ENCODE measurements around the gene MAB21L2. TPM values are rescaled to one million over a fixed set of nuclear protein-coding genes. Genes with fewer than 3 reads are reported as not detected.

MAB21L2 gene
- total RNA-seq, 1 experiment from 2014 or later: not detected

- H4K91ac ChIP-seq (ENCODE audit: insufficient read length, low read depth, low read length): no peak overlapping the region
- no peaks in the 10 kb centered on the region for H3K23me2 ChIP-seq (ENCODE audit: insufficient read length, low read depth, low read length, poor library complexity, severe bottlenecking)
- H3K4me1 Mint-ChIP-seq: peaks cover 16 to 32% of the 10 kb centered on the region in 2 experiments
- no peak overlapping the region for H2BK15ac ChIP-seq (ENCODE audit: low read depth, low read length)
- no peak overlapping the region for H4K5ac ChIP-seq (ENCODE audit: insufficient read length, low read depth, low read length)
- no peak overlapping the region for H2BK5ac ChIP-seq (ENCODE audit: insufficient read length, low read length)
- H3K18ac ChIP-seq (ENCODE audit: insufficient read length, low read depth, low read length): no peak overlapping the region
- H3K14ac ChIP-seq (ENCODE audit: insufficient read depth, low read length): no peak overlapping the region
- H3K4me3 Mint-ChIP-seq: no peak overlapping the region
- peak overlapping the region in 1 of 3 experiments; percentile 98; a peak in 2 of 7 replicates for H3K27ac Mint-ChIP-seq
- H2AFZ ChIP-seq (ENCODE audit: low read length): no peak overlapping the region
- H3K27me3 Mint-ChIP-seq (ENCODE audit: low read depth): no peaks in the 10 kb centered on the region
- no peak overlapping the region for H3K27ac ChIP-seq (ENCODE audit: insufficient read length, low read depth, low read length)
- H3K36me3 Mint-ChIP-seq (ENCODE audit: insufficient read depth in 1 of 3, low read depth in 3 of 3): no peaks in the 10 kb centered on the region
- no peak overlapping the region for H3K56ac ChIP-seq (ENCODE audit: insufficient read length, low read depth, low read length)
- H2BK120ac ChIP-seq (ENCODE audit: low read depth, low read length, poor library complexity, severe bottlenecking): no peak overlapping the region
- no peak overlapping the region for H2AK5ac ChIP-seq (ENCODE audit: insufficient read length, low read length)
- H2BK12ac ChIP-seq (ENCODE audit: insufficient read length, low read depth, low read length): no peak overlapping the region
- no peak for TF ChIP-seq CTCF (conservative IDR thresholded peaks at IDR 0.05)
- H3K79me2 ChIP-seq (ENCODE audit: insufficient read depth, low read length): no peaks in the 10 kb centered on the region
- H2BK20ac ChIP-seq (ENCODE audit: low read depth, low read length, poor library complexity, severe bottlenecking): no peak overlapping the region
- H4K8ac ChIP-seq (replicated peaks; ENCODE audit: insufficient read length, low read depth, low read length): no peak overlapping the region
- no peaks in the 10 kb centered on the region for H3K9me3 ChIP-seq (ENCODE audit: control insufficient read depth, low read depth, low read length)
- H4K20me1 ChIP-seq (ENCODE audit: control insufficient read depth, insufficient read depth, insufficient read length): no peaks in the 10 kb centered on the region
- H3K9me3 Mint-ChIP-seq: no peaks in the 10 kb centered on the region
- H3K4me1 ChIP-seq (ENCODE audit: insufficient read depth, low read length): no peaks in the 10 kb centered on the region; the same call in 1 of the 2 replicates
- no peak overlapping the region for H3K4me2 ChIP-seq (ENCODE audit: insufficient read depth, insufficient read length, low read length)
- no peak overlapping the region for H3K23ac ChIP-seq (ENCODE audit: insufficient read length, low read depth, low read length)
- DNase-seq: no peak
- H3K27me3 ChIP-seq (ENCODE audit: insufficient read depth, low read length): no peaks in the 10 kb centered on the region
- no peak overlapping the region for H3K4ac ChIP-seq (ENCODE audit: low read depth, low read length)
- no peak overlapping the region for H3K9ac ChIP-seq (ENCODE audit: extremely low read depth, insufficient read length, low read length)
- no peaks in the 10 kb centered on the region for H3K79me1 ChIP-seq (ENCODE audit: insufficient read depth, low read depth, low read length, poor library complexity, severe bottlenecking)
- no peak overlapping the region for H3T11ph ChIP-seq (ENCODE audit: low read length)
These were observed 41.4 kb upstream of the MAB21L2 start for GRCh38 chr4:150540536-150540935.

Data from H9 (cell line).